A549 (cell line): ENCODE data around the gene EIF1AD. TPM values are rescaled to one million over a fixed set of nuclear protein-coding genes. Genes with fewer than 3 reads are reported as not detected.

Experiments
- ATAC-seq, 2 experiments: fragments of 200-7000 bp in 1 of 2; fragments of >200 bp in 1 of 2; cut with Nextera tagmentation in 1 of 2; cut with Tn5 transposase in 1 of 2; 3 replicates each; pipeline versions ENCODE4 v1.8.0 to v1.9.1; 2018 to 2020; ENCODE audit warnings: mild to moderate bottlenecking in 1 of 2, moderate library complexity in 1 of 2
- CTCF ChIA-PET: fragments of 300-600 bp; sonication (Branson Sonifier 250); formaldehyde crosslinking; extraction: SDS; loops from one replicate; lab custom pipeline; 2021; ENCODE audit warnings: antibody characterized with exemption, inconsistent platforms; lab: Yijun Ruan, JAX
- POLR2A ChIA-PET: fragments of 350-600 bp; formaldehyde crosslinking; extraction: SDS; loops from one replicate; lab custom pipeline; 2021; ENCODE audit warnings: antibody characterized with exemption, inconsistent platforms; lab: Yijun Ruan, JAX
- DNase-seq, 2 experiments: peaks; one replicate each; pipeline versions ENCODE4 v3.0.0 to v3.0.0-alpha.2; 2011 to 2016; ENCODE audit warnings: low read depth in 1 of 2, low spot score in 1 of 2
- FAIRE-seq: peaks from 2 replicates; lab custom pipeline; 2011; peaks lifted over from hg19 to GRCh38; lab: Jason Lieb, UNC
- H3K27ac ChIP-seq, 2 experiments: fragments of >200 bp; sonication (Bioruptor Twin); formaldehyde crosslinking; 3 replicates each; pipeline ENCODE4 v1.5.1; 2016 to 2017
- H3K4me1 ChIP-seq: fragments of >200 bp; sonication (Bioruptor Twin); formaldehyde crosslinking; 3 replicates; pipeline ENCODE4 v1.6.1; 2016
- H3K4me2 ChIP-seq: fragments of >200 bp; sonication (Bioruptor Twin); formaldehyde crosslinking; 3 replicates; pipeline ENCODE4 v1.6.1; 2016
- H3K4me3 ChIP-seq: fragments of >200 bp; sonication (Bioruptor Twin); formaldehyde crosslinking; 3 replicates; pipeline ENCODE4 v1.5.1; 2016
- H3K9me3 ChIP-seq: fragments of >200 bp; sonication (Bioruptor Twin); formaldehyde crosslinking; 3 replicates; pipeline ENCODE4 v1.6.1; 2016
- BHLHE40 ChIP-seq: IDR thresholded peaks from 2 replicates; pipeline ENCODE4 v1.6.1; 2012; ENCODE audit warnings: low read depth, low read length, inconsistent platforms
- CBX2 ChIP-seq: fragments of 200-600 bp; sonication (generic); IDR thresholded peaks from 2 replicates; pipeline ENCODE4 v1.6.1; 2016; ENCODE audit warnings: low read depth, mild to moderate bottlenecking, borderline replicate concordance
- CEBPB ChIP-seq, 2 experiments: fragments of >200 bp in 1 of 2; sonication (Bioruptor Twin) in 1 of 2; formaldehyde crosslinking in 1 of 2; IDR thresholded peaks; 2 replicates each; pipeline ENCODE4 v1.6.1; 2012 to 2016
- EHF ChIP-seq: fragments of 250-450 bp; sonication (Bioruptor Pico); IDR thresholded peaks from 2 replicates; pipeline ENCODE4 v1.5.0; 2020; ENCODE audit warnings: mild to moderate bottlenecking
- FOSB ChIP-seq: fragments of 250-450 bp; sonication (Bioruptor Pico); IDR thresholded peaks from 2 replicates; pipeline ENCODE4 v1.5.0; 2020; ENCODE audit warnings: mild to moderate bottlenecking, moderate library complexity
- FOSL2 ChIP-seq, 2 experiments: fragments of 450-650 bp in 1 of 2; fragments of >200 bp in 1 of 2; sonication (Bioruptor Twin) in 1 of 2; formaldehyde crosslinking; IDR thresholded peaks; 2 replicates each; pipeline versions ENCODE4 v1.5.0 to v1.6.1; 2016 to 2020; ENCODE audit warnings: mild to moderate bottlenecking in 1 of 2, moderate library complexity in 1 of 2
- FOXS1 ChIP-seq: fragments of 250-450 bp; sonication (Bioruptor Pico); IDR thresholded peaks from 2 replicates; pipeline ENCODE4 v1.5.0; 2020; ENCODE audit warnings: mild to moderate bottlenecking, moderate library complexity
- HDAC2 ChIP-seq: fragments of 200-600 bp; sonication (generic); IDR thresholded peaks from 2 replicates; pipeline ENCODE4 v1.6.1; 2016
- HOXA7 ChIP-seq: fragments of 250-450 bp; sonication (Bioruptor Pico); IDR thresholded peaks from 2 replicates; pipeline ENCODE4 v1.5.0; 2020; ENCODE audit warnings: mild to moderate bottlenecking, moderate library complexity
- HOXB13 ChIP-seq: fragments of 250-450 bp; sonication (Bioruptor Pico); IDR thresholded peaks from 2 replicates; pipeline ENCODE4 v1.5.0; 2020; ENCODE audit warnings: low read depth, mild to moderate bottlenecking, moderate library complexity
- MAFK ChIP-seq: fragments of 450-650 bp; IDR thresholded peaks from 2 replicates; pipeline ENCODE4 v1.6.1; 2014; ENCODE audit not compliant: partially characterized antibody
- MYC ChIP-seq: IDR thresholded peaks from 2 replicates; pipeline ENCODE4 v1.6.1; 2012; ENCODE audit warnings: mild to moderate bottlenecking, inconsistent platforms, low read length, improper control_type of control experiment, borderline replicate concordance
- NPAS2 ChIP-seq: fragments of 250-450 bp; sonication (Bioruptor Pico); IDR thresholded peaks from 2 replicates; pipeline ENCODE4 v1.8.0; 2022; ENCODE audit warnings: mild to moderate bottlenecking, moderate library complexity, borderline replicate concordance
- NR3C1 ChIP-seq: fragments of >200 bp; sonication (Bioruptor Twin); formaldehyde crosslinking; IDR thresholded peaks from 3 replicates; pipeline ENCODE4 v1.6.1; 2017
- PHF8 ChIP-seq: fragments of 200-600 bp; sonication (generic); IDR thresholded peaks from 2 replicates; pipeline ENCODE4 v1.6.1; 2016; ENCODE audit warnings: low read depth, mild to moderate bottlenecking, antibody characterized with exemption, moderate library complexity, borderline replicate concordance
- RARB ChIP-seq: fragments of 250-450 bp; sonication (Bioruptor Pico); IDR thresholded peaks from 2 replicates; pipeline ENCODE4 v1.8.0; 2021; ENCODE audit warnings: mild to moderate bottlenecking, moderate library complexity
- RFX5 ChIP-seq: fragments of 450-650 bp; IDR thresholded peaks from 2 replicates; pipeline ENCODE4 v1.7.1; 2014; ENCODE audit warnings: antibody characterized with exemption, mild to moderate bottlenecking, moderate library complexity
- SREBF2 ChIP-seq: fragments of 450-650 bp; IDR thresholded peaks from 2 replicates; pipeline ENCODE4 v1.6.1; 2014; ENCODE audit warnings: mild to moderate bottlenecking, moderate library complexity
- ZC3H11A ChIP-seq: fragments of 450-650 bp; IDR thresholded peaks from 2 replicates; pipeline ENCODE4 v1.6.1; 2014; ENCODE audit warnings: antibody characterized with exemption, mild to moderate bottlenecking
- ZSCAN20 ChIP-seq: fragments of 250-450 bp; sonication (Bioruptor Pico); IDR thresholded peaks from 2 replicates; pipeline ENCODE4 v1.8.0; 2022; ENCODE audit warnings: mild to moderate bottlenecking, moderate library complexity
- WGBS: methylation state at CpG from one replicate; pipeline ENCODE4 v1.1.6; 2017; ENCODE audit errors: missing lambda C conversion rate; 5-methylcytosine and 5-hydroxymethylcytosine counted together
- polyA plus RNA-seq, 4 experiments: library from polyadenylated mRNA; depleted of rRNA in 3 of 4; stranded (reverse); fragments of >200 nt; fragmentation: RNase III in 1 of 4; extraction: RNeasy Plus Mini Kit Qiagen cat#74134 plus additional on column Dnase treatment in 1 of 4; gene quantifications; 2 replicates in 3 of 4; 3 replicates in 1 of 4; pipeline ENCODE4 v1.2.3, GENCODE V29; 2011 to 2017
- TF ChIP-seq, protein P1 (sequence below): fragments of >200 bp; sonication (Bioruptor Twin); formaldehyde crosslinking; IDR thresholded peaks from 3 replicates; pipeline ENCODE4 v1.5.1; 2016
- TF ChIP-seq, protein P2 (sequence below): fragments of >200 bp; sonication (Bioruptor Twin); formaldehyde crosslinking; IDR thresholded peaks from 2 replicates; pipeline ENCODE4 v1.6.1; 2016
- TF ChIP-seq, protein P3 (sequence below): fragments of >200 bp; sonication (Bioruptor Twin); formaldehyde crosslinking; IDR thresholded peaks from 3 replicates; pipeline ENCODE4 v1.6.1; 2016
- TF ChIP-seq, protein P4 (sequence below): fragments of 200-600 bp; sonication (generic); IDR thresholded peaks from 2 replicates; pipeline ENCODE4 v1.6.1; 2016; ENCODE audit warnings: antibody characterized with exemption, mild to moderate bottlenecking, moderate library complexity

The EIF1AD gene
- polyA plus RNA-seq, 2 of the 4 experiments (the other 2 are of a cell fraction): 38.6 to 41.0 TPM

DNA sequence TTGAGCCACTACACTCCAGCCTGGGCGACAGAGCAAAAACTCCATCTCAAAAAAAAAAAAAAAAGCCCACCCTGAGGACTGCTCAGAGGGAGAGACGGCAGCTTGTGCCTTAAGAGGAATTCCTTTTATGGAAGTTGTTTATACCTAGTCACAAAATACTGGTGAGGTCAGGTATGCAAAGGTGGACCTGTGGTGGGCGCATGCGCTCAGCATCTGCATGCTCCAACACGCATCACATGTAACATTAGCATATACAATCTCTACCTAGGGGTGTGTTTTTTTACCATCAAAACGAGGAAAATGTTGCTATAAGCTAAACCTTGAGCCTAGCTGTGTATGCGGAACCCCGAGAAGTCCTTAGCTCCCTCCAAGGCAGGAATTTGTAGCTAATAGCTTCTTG lies 47.2 kb downstream of the EIF1AD start:
- ChIA-PET POLR2A (no interaction called here), CTCF (interaction anchor here (0.6 to 3.2 kb wide), 7 partner anchors 8 to 250 kb away, joined by 3 to 14 read pairs (median 5); partner anchors contain the start of gene FIBP)
- ATAC-seq (no peak), FAIRE-seq (no peak), DNase-seq (no peak)
- peaks cover 9% of the 10 kb centered on the region for H3K4me1 ChIP-seq
- 75% methylated on average over 8 of the region's 8 CpGs for WGBS
- no peak for TF ChIP-seq MYC
- TF ChIP-seq, protein P1, sequence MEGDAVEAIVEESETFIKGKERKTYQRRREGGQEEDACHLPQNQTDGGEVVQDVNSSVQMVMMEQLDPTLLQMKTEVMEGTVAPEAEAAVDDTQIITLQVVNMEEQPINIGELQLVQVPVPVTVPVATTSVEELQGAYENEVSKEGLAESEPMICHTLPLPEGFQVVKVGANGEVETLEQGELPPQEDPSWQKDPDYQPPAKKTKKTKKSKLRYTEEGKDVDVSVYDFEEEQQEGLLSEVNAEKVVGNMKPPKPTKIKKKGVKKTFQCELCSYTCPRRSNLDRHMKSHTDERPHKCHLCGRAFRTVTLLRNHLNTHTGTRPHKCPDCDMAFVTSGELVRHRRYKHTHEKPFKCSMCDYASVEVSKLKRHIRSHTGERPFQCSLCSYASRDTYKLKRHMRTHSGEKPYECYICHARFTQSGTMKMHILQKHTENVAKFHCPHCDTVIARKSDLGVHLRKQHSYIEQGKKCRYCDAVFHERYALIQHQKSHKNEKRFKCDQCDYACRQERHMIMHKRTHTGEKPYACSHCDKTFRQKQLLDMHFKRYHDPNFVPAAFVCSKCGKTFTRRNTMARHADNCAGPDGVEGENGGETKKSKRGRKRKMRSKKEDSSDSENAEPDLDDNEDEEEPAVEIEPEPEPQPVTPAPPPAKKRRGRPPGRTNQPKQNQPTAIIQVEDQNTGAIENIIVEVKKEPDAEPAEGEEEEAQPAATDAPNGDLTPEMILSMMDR: no peak
- TF ChIP-seq RARB (CRISPR knock-in tag): no peak
- TF ChIP-seq CBX2: no peak
- TF ChIP-seq ZC3H11A: no peak
- no peak for TF ChIP-seq FOXS1 (CRISPR knock-in tag)
- TF ChIP-seq CEBPB (IDR thresholded peaks at IDR 0.05): no peak
- no peak for TF ChIP-seq NPAS2 (CRISPR knock-in tag)
- no peak for TF ChIP-seq FOSL2 (IDR thresholded peaks at IDR 0.05)
- no peak for TF ChIP-seq FOSL2 (CRISPR knock-in tag; IDR thresholded peaks at IDR 0.05)
- TF ChIP-seq, protein P2, sequence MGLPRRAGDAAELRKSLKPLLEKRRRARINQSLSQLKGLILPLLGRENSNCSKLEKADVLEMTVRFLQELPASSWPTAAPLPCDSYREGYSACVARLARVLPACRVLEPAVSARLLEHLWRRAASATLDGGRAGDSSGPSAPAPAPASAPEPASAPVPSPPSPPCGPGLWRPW: no peak
- TF ChIP-seq PHF8: no peak
- TF ChIP-seq FOSB: no peak
- TF ChIP-seq HDAC2: no peak
- no peak for TF ChIP-seq NR3C1
- TF ChIP-seq EHF: no peak
- TF ChIP-seq, protein P3, sequence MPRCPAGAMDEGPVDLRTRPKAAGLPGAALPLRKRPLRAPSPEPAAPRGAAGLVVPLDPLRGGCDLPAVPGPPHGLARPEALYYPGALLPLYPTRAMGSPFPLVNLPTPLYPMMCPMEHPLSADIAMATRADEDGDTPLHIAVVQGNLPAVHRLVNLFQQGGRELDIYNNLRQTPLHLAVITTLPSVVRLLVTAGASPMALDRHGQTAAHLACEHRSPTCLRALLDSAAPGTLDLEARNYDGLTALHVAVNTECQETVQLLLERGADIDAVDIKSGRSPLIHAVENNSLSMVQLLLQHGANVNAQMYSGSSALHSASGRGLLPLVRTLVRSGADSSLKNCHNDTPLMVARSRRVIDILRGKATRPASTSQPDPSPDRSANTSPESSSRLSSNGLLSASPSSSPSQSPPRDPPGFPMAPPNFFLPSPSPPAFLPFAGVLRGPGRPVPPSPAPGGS: no peak
- TF ChIP-seq HOXA7 (CRISPR knock-in tag): no peak
- TF ChIP-seq RFX5: no peak
- TF ChIP-seq ZSCAN20 (CRISPR knock-in tag): no peak
- no peaks in the 10 kb centered on the region for H3K9me3 ChIP-seq
- no peak overlapping the region for H3K4me3 ChIP-seq
- no peak overlapping the region for H3K4me2 ChIP-seq
- H3K27ac ChIP-seq: no peak overlapping the region

GRCh38 chr11:65953471-65953870 lies 48.5 kb downstream of the EIF1AD start:
- WGBS: 90% methylated on average over 19 of the region's 20 CpGs
- no peak for TF ChIP-seq FOSB
- TF ChIP-seq SREBF2: no peak
- TF ChIP-seq, protein P4, sequence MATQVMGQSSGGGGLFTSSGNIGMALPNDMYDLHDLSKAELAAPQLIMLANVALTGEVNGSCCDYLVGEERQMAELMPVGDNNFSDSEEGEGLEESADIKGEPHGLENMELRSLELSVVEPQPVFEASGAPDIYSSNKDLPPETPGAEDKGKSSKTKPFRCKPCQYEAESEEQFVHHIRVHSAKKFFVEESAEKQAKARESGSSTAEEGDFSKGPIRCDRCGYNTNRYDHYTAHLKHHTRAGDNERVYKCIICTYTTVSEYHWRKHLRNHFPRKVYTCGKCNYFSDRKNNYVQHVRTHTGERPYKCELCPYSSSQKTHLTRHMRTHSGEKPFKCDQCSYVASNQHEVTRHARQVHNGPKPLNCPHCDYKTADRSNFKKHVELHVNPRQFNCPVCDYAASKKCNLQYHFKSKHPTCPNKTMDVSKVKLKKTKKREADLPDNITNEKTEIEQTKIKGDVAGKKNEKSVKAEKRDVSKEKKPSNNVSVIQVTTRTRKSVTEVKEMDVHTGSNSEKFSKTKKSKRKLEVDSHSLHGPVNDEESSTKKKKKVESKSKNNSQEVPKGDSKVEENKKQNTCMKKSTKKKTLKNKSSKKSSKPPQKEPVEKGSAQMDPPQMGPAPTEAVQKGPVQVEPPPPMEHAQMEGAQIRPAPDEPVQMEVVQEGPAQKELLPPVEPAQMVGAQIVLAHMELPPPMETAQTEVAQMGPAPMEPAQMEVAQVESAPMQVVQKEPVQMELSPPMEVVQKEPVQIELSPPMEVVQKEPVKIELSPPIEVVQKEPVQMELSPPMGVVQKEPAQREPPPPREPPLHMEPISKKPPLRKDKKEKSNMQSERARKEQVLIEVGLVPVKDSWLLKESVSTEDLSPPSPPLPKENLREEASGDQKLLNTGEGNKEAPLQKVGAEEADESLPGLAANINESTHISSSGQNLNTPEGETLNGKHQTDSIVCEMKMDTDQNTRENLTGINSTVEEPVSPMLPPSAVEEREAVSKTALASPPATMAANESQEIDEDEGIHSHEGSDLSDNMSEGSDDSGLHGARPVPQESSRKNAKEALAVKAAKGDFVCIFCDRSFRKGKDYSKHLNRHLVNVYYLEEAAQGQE: no peak
- TF ChIP-seq BHLHE40: no peak
- no peak for TF ChIP-seq HOXB13 (CRISPR knock-in tag)
- TF ChIP-seq, protein P3: no peak
- no peak for TF ChIP-seq MAFK
- no peak for DNase-seq

More at GRCh38 chr11:65953471-65953870, 48.5 kb downstream of the EIF1AD start:
- ChIA-PET POLR2A (no interaction called here), CTCF (interaction anchor here (0.7 to 1.3 kb wide), 5 partner anchors 9 to 173 kb away, joined by 3 to 4 read pairs (median 3); no protein-coding TSS in a partner anchor)
- no peak overlapping the region for H3K4me3 ChIP-seq
- peaks cover 9% of the 10 kb centered on the region for H3K4me1 ChIP-seq
- H3K4me2 ChIP-seq: no peak overlapping the region
- no peaks in the 10 kb centered on the region for H3K9me3 ChIP-seq
- no peak overlapping the region for H3K27ac ChIP-seq
- ATAC-seq: peak in 1 of 2 experiments; percentile 58; a peak in 1 of 6 replicates
- FAIRE-seq: no peak
